Measurements from ENCODE around the gene ATXN2L. TPM values are rescaled to one million over a fixed set of nuclear protein-coding genes. Genes with fewer than 3 reads are reported as not detected.

Gene ATXN2L
- total RNA-seq, 1 donor from 2014 or later: 210 TPM

- Mint-ChIP-seq H3K27ac (ENCODE audit: unreplicated experiment) (peak overlapping the region; percentile 99), H3K9me3 (ENCODE audit: unreplicated experiment) (no peaks in the 10 kb centered on the region), H3K36me3 (ENCODE audit: unreplicated experiment) (peaks cover 40% of the 10 kb centered on the region), H3K4me1 (ENCODE audit: unreplicated experiment) (peaks cover 34% of the 10 kb centered on the region), H3K4me3 (ENCODE audit: unreplicated experiment) (peak overlapping the region; percentile 97), H3K27me3 (ENCODE audit: unreplicated experiment) (no peaks in the 10 kb centered on the region)
- no peak for DNase-seq (ENCODE audit: extremely low spot score, unreplicated experiment)
- TF ChIP-seq, protein P1, sequence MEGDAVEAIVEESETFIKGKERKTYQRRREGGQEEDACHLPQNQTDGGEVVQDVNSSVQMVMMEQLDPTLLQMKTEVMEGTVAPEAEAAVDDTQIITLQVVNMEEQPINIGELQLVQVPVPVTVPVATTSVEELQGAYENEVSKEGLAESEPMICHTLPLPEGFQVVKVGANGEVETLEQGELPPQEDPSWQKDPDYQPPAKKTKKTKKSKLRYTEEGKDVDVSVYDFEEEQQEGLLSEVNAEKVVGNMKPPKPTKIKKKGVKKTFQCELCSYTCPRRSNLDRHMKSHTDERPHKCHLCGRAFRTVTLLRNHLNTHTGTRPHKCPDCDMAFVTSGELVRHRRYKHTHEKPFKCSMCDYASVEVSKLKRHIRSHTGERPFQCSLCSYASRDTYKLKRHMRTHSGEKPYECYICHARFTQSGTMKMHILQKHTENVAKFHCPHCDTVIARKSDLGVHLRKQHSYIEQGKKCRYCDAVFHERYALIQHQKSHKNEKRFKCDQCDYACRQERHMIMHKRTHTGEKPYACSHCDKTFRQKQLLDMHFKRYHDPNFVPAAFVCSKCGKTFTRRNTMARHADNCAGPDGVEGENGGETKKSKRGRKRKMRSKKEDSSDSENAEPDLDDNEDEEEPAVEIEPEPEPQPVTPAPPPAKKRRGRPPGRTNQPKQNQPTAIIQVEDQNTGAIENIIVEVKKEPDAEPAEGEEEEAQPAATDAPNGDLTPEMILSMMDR (IDR thresholded peaks at IDR 0.05): no peak
Observed at GRCh38 chr16:28824717-28824973, 1.8 kb downstream of the ATXN2L start.

- Mint-ChIP-seq H3K9me3 (ENCODE audit: unreplicated experiment) (no peaks in the 10 kb centered on the region), H3K4me1 (ENCODE audit: unreplicated experiment) (peaks cover 33% of the 10 kb centered on the region), H3K27ac (ENCODE audit: unreplicated experiment) (peak overlapping the region; percentile 5), H3K36me3 (ENCODE audit: unreplicated experiment) (peaks cover 53% of the 10 kb centered on the region), H3K27me3 (ENCODE audit: unreplicated experiment) (no peaks in the 10 kb centered on the region), H3K4me3 (ENCODE audit: unreplicated experiment) (peak overlapping the region; percentile 97)
- DNase-seq (ENCODE audit: extremely low spot score, unreplicated experiment): no peak
- TF ChIP-seq, protein P1 (IDR thresholded peaks at IDR 0.05): no peak
Observed at GRCh38 chr16:28826141-28826540, 3.3 kb downstream of the ATXN2L start.

GRCh38 chr16:28829747-28830146 is 6.9 kb downstream of the ATXN2L start:
- Mint-ChIP-seq H3K36me3 (ENCODE audit: unreplicated experiment) (peaks cover 79% of the 10 kb centered on the region), H3K9me3 (ENCODE audit: unreplicated experiment) (no peaks in the 10 kb centered on the region), H3K27ac (ENCODE audit: unreplicated experiment) (no peak overlapping the region), H3K4me3 (ENCODE audit: unreplicated experiment) (no peak overlapping the region), H3K27me3 (ENCODE audit: unreplicated experiment) (no peaks in the 10 kb centered on the region), H3K4me1 (ENCODE audit: unreplicated experiment) (peaks cover 24% of the 10 kb centered on the region)
- TF ChIP-seq, protein P1 (IDR thresholded peaks at IDR 0.05): no peak
- DNase-seq (ENCODE audit: extremely low spot score, unreplicated experiment): no peak

- no peaks in the 10 kb centered on the region for H3K9me3 Mint-ChIP-seq (ENCODE audit: unreplicated experiment)
- no peak overlapping the region for H3K27ac Mint-ChIP-seq (ENCODE audit: unreplicated experiment)
- peaks cover 79% of the 10 kb centered on the region for H3K36me3 Mint-ChIP-seq (ENCODE audit: unreplicated experiment)
- no peak for DNase-seq (ENCODE audit: extremely low spot score, unreplicated experiment)
- H3K27me3 Mint-ChIP-seq (ENCODE audit: unreplicated experiment): no peaks in the 10 kb centered on the region
- H3K4me3 Mint-ChIP-seq (ENCODE audit: unreplicated experiment): no peak overlapping the region
- peaks cover 16% of the 10 kb centered on the region for H3K4me1 Mint-ChIP-seq (ENCODE audit: unreplicated experiment)
- TF ChIP-seq, protein P1 (IDR thresholded peaks at IDR 0.05): no peak
Observed at GRCh38 chr16:28830531-28830930, 7.7 kb downstream of the ATXN2L start.

DNA sequence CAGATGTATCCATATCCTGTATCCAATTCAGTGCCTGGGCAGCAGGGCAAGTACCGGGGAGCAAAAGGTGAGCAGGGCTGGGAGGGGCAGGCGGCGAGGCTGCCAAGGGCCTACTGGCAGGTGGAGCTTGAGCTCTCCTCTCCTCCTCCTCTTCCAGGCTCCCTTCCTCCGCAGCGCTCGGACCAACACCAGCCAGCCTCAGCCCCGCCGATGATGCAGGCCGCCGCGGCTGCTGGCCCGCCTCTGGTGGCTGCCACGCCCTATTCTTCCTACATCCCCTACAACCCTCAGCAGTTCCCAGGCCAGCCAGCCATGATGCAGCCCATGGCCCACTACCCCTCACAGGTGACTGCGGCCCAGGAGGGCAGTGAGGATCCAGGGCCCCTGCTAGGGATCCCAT is 11.6 kb downstream of the ATXN2L start:
- TF ChIP-seq, protein P1 (IDR thresholded peaks at IDR 0.05): no peak
- Mint-ChIP-seq H3K36me3 (ENCODE audit: unreplicated experiment) (peaks cover 65% of the 10 kb centered on the region), H3K27me3 (ENCODE audit: unreplicated experiment) (no peaks in the 10 kb centered on the region), H3K4me1 (ENCODE audit: unreplicated experiment) (peaks cover 2% of the 10 kb centered on the region), H3K9me3 (ENCODE audit: unreplicated experiment) (no peaks in the 10 kb centered on the region), H3K4me3 (ENCODE audit: unreplicated experiment) (no peak overlapping the region), H3K27ac (ENCODE audit: unreplicated experiment) (no peak overlapping the region)
- no peak for DNase-seq (ENCODE audit: extremely low spot score, unreplicated experiment)

Measured in osteocyte (in vitro differentiated cells).